HepG2 (cell line): ENCODE data around the gene POC1B. TPM values are rescaled to one million over a fixed set of nuclear protein-coding genes. Genes with fewer than 3 reads are reported as not detected.

Experiments
- ATAC-seq: fragments of 200-7000 bp; cut with Tn5 transposase; 3 replicates; pipeline ENCODE4 v1.9.1; 2020; ENCODE audit warnings: mild to moderate bottlenecking, moderate library complexity
- BruUV-seq: library from RNA; stranded (reverse); fragments of 400-500 nt; replicated peaks from 2 replicates; lab custom pipeline; 2021; lab: Mats Ljungman, UMichigan
- CTCF ChIA-PET: fragments of 300-600 bp; formaldehyde crosslinking; extraction: SDS; loops from one replicate; lab custom pipeline; 2021; ENCODE audit warnings: low total read pairs, inconsistent platforms, low intra/inter-chr PET ratio; lab: Yijun Ruan, JAX
- POLR2A ChIA-PET: fragments of 350-600 bp; sonication (Branson Sonifier 250); formaldehyde crosslinking; loops from one replicate; lab custom pipeline; 2020; ENCODE audit warnings: antibody characterized with exemption, inconsistent platforms; lab: Yijun Ruan, JAX
- DNase-seq: peaks from one replicate; pipeline ENCODE4 v3.0.0-alpha.2; 2015; ENCODE audit warnings: low spot score
- FAIRE-seq: peaks from 3 replicates; lab custom pipeline; 2011; peaks lifted over from hg19 to GRCh38; lab: Jason Lieb, UNC
- H2AFZ ChIP-seq: one replicate; pipeline ENCODE4 v1.6.1; 2011; ENCODE audit warnings: low read length, inconsistent platforms
- H3K27ac ChIP-seq: fragments of 300-600 bp; 3 replicates; pipeline ENCODE4 v1.8.0; 2011; ENCODE audit warnings: mixed run types, mild to moderate bottlenecking, mixed read lengths, low read length, inconsistent platforms; ENCODE audit not compliant: insufficient read depth; ENCODE audit errors: extremely low read length
- H3K27me3 ChIP-seq, 2 experiments: fragments of 200-600 bp in 1 of 2; 2 replicates in 1 of 2; 3 replicates in 1 of 2; pipeline versions ENCODE4 v1.6.0 to v1.8.0; 2011; ENCODE audit warnings: low read length in 2 of 2, mild to moderate bottlenecking in 2 of 2, moderate library complexity in 2 of 2, inconsistent platforms in 1 of 2; ENCODE audit not compliant: insufficient read depth in 2 of 2, control insufficient read depth in 1 of 2
- H3K36me3 ChIP-seq, 2 experiments: fragments of 200-600 bp in 1 of 2; replicated peaks in 1 of 2; 2 replicates in 1 of 2; 3 replicates in 1 of 2; pipeline versions ENCODE4 v1.5.1 to v1.8.0; 2011; ENCODE audit warnings: low read length in 2 of 2, inconsistent platforms in 1 of 2; ENCODE audit not compliant: insufficient read depth in 2 of 2, control insufficient read depth in 1 of 2
- H3K4me1 ChIP-seq: 2 replicates; pipeline ENCODE4 v1.5.1; 2012; ENCODE audit warnings: low read length, inconsistent platforms; ENCODE audit not compliant: insufficient read depth
- H3K4me2 ChIP-seq: 2 replicates; pipeline ENCODE4 v1.6.0; 2011; ENCODE audit warnings: low read depth, low read length, inconsistent platforms
- H3K4me3 ChIP-seq, 3 experiments: fragments of 200-600 bp in 1 of 3; sonication (generic), shearing (Covaris generic) in 1 of 3; replicated peaks in 1 of 3; 2 replicates each; pipeline ENCODE4 v1.5.1; 2011 to 2016; ENCODE audit warnings: low read length in 3 of 3, inconsistent platforms in 2 of 3, low read depth in 2 of 3, mild to moderate bottlenecking in 2 of 3, control low read depth in 1 of 3, mixed read lengths in 1 of 3; ENCODE audit not compliant: insufficient read depth in 1 of 3
- H3K79me2 ChIP-seq: one replicate; pipeline ENCODE4 v1.6.1; 2011; ENCODE audit warnings: low read length, inconsistent platforms; ENCODE audit not compliant: insufficient read depth
- H3K9ac ChIP-seq: 2 replicates; pipeline ENCODE4 v1.6.0; 2011; ENCODE audit warnings: mild to moderate bottlenecking, low read depth, low read length, inconsistent platforms; ENCODE audit not compliant: insufficient read depth
- H3K9me3 ChIP-seq: 2 replicates; pipeline ENCODE4 v1.5.1; 2012; ENCODE audit warnings: mild to moderate bottlenecking, low read length
- H4K20me1 ChIP-seq: 2 replicates; pipeline ENCODE4 v1.6.0; 2011; ENCODE audit warnings: inconsistent platforms, mild to moderate bottlenecking, low read length, moderate library complexity; ENCODE audit not compliant: insufficient read depth
- CBX2 ChIP-seq, 2 experiments: fragments of 200-600 bp in 1 of 2; sonication (generic); formaldehyde crosslinking in 1 of 2; IDR thresholded peaks; 2 replicates each; pipeline versions ENCODE4 v1.7.0 to v1.8.1; 2018 to 2022; ENCODE audit warnings: low read depth in 2 of 2, low read length in 1 of 2, mild to moderate bottlenecking in 1 of 2, missing genetic modification reagents in 1 of 2
- MED8 ChIP-seq: sonication (generic); formaldehyde crosslinking; IDR thresholded peaks from 2 replicates; pipeline ENCODE4 v1.8.1; 2023; ENCODE audit warnings: mild to moderate bottlenecking, missing genetic modification reagents; ENCODE audit not compliant: insufficient replicate concordance
- MLX ChIP-seq: IDR thresholded peaks from 2 replicates; pipeline ENCODE4 v1.6.1; 2016
- MTA1 ChIP-seq: sonication (generic); formaldehyde crosslinking; IDR thresholded peaks from 2 replicates; pipeline ENCODE4 v1.4.0; 2020; ENCODE audit warnings: missing genetic modification reagents, mild to moderate bottlenecking, borderline replicate concordance
- NFATC3 ChIP-seq: sonication (generic); formaldehyde crosslinking; IDR thresholded peaks from 2 replicates; pipeline ENCODE4 v1.5.1; 2020; ENCODE audit warnings: mild to moderate bottlenecking, missing genetic modification reagents
- POLR2G ChIP-seq: fragments of 200-400 bp; formaldehyde crosslinking; IDR thresholded peaks from 2 replicates; pipeline ENCODE4 v1.6.1; 2018; ENCODE audit warnings: mild to moderate bottlenecking, low read depth, low read length, moderate library complexity
- RBAK ChIP-seq: sonication (generic); formaldehyde crosslinking; IDR thresholded peaks from 2 replicates; pipeline ENCODE4 v1.5.1; 2020; ENCODE audit warnings: mild to moderate bottlenecking, missing genetic modification reagents
- RBM39 ChIP-seq: fragments of 200-400 bp; formaldehyde crosslinking; IDR thresholded peaks from one replicate; pipeline ENCODE4 v1.6.1; 2018; ENCODE audit warnings: antibody characterized with exemption, mild to moderate bottlenecking, low read depth, low read length; ENCODE audit not compliant: poor library complexity, severe bottlenecking
- SMAD1 ChIP-seq: sonication (generic); formaldehyde crosslinking; IDR thresholded peaks from 2 replicates; pipeline ENCODE4 v1.4.0; 2020; ENCODE audit warnings: missing genetic modification reagents, low read depth, mild to moderate bottlenecking, borderline replicate concordance
- ZNF768 ChIP-seq: sonication (generic); formaldehyde crosslinking; IDR thresholded peaks from 2 replicates; pipeline ENCODE4 v1.4.0; 2020; ENCODE audit warnings: missing genetic modification reagents
- ZNF883 ChIP-seq: sonication (generic); formaldehyde crosslinking; IDR thresholded peaks from 2 replicates; pipeline ENCODE4 v1.5.1; 2020; ENCODE audit warnings: mild to moderate bottlenecking, missing genetic modification reagents; ENCODE audit errors: not compliant biosample characterization
- ZSCAN29 ChIP-seq: sonication (generic); formaldehyde crosslinking; conservative IDR thresholded peaks from 2 replicates; pipeline ENCODE4 v1.4.0; 2020; ENCODE audit warnings: mild to moderate bottlenecking, missing genetic modification reagents
- WGBS: methylation state at CpG from one replicate; pipeline ENCODE4 v1.1.6; 2017; ENCODE audit warnings: low lambda C conversion rate; 5-methylcytosine and 5-hydroxymethylcytosine counted together
- in situ Hi-C: cut with HindIII; loops from 2 replicates; pipeline ENCODE4 v1.10.0; 2017; ENCODE audit warnings: low pct_unique_long_range_greater_than_20kb; ENCODE audit not compliant: extremely low pct_ligation_motif_present
- intact Hi-C: fragments of 100-400 bp; cut with micrococcal nuclease; formaldehyde crosslinking; loops from one replicate; pipeline ENCODE4 v1.10.0; 2022; ENCODE audit not compliant: unreplicated experiment
- polyA plus RNA-seq, 8 experiments: library from polyadenylated mRNA; depleted of rRNA in 3 of 8; stranded (reverse) in 7 of 8; unstranded in 1 of 8; fragments of >200 nt; fragmentation: Illumina TruSeq in 4 of 8; extraction: Trizol in 4 of 8; gene quantifications; 2 replicates each; pipeline versions ENCODE4 v1.2.1 to v1.2.3, GENCODE V29; 2011 to 2016; ENCODE audit warnings: low read depth in 4 of 8, missing spikeins in 1 of 8, mixed read lengths in 1 of 8; ENCODE audit not compliant: insufficient read depth in 1 of 8
- total RNA-seq, 5 experiments: library from RNA; depleted of rRNA; stranded (reverse); fragments of >200 nt; fragmentation: Illumina TruSeq; extraction: Trizol; gene quantifications; 2 replicates each; pipeline ENCODE4 v1.2.3, GENCODE V29; 2016; ENCODE audit warnings: low read depth in 1 of 5
- TF ChIP-seq, protein P1 (sequence below): sonication (generic); formaldehyde crosslinking; IDR thresholded peaks from 2 replicates; pipeline ENCODE4 v1.4.0; 2020; ENCODE audit warnings: missing genetic modification reagents; ENCODE audit errors: not compliant biosample characterization
- TF ChIP-seq, protein P2 (sequence below): sonication (generic); formaldehyde crosslinking; IDR thresholded peaks from 2 replicates; pipeline ENCODE4 v1.4.0; 2020; ENCODE audit warnings: missing genetic modification reagents

POC1B gene
- total and polyA plus RNA-seq, 2 of the 13 experiments (the other 11 are each of a cell fraction or from before 2014, with no cell fraction given) = 9.3 to 11.0 TPM

GRCh38 chr12:89405626-89406345 is 120.1 kb downstream of the POC1B start:
- Histone ChIP-seq H3K4me2 (no peak overlapping the region), H3K79me2 (no peaks in the 10 kb centered on the region), H3K9ac (no peak overlapping the region), H4K20me1 (no peaks in the 10 kb centered on the region), H3K36me3 (no peaks in the 10 kb centered on the region), H3K4me1 (peaks cover 15% of the 10 kb centered on the region), H3K27me3 (no peaks in the 10 kb centered on the region), H3K9me3 (no peaks in the 10 kb centered on the region), H3K4me3 (no peak overlapping the region), H3K27ac (no peak overlapping the region), H2AFZ (no peak overlapping the region)
- no peak for FAIRE-seq
- no peak for ATAC-seq
- BruUV-seq = no TSS peak
- ChIA-PET POLR2A (no interaction called here), CTCF (no interaction called here)
- in situ Hi-C loops = no loop called here
- DNase-seq = no peak
- TF ChIP-seq MTA1 (CRISPR knock-in tag) (no peak), ZNF883 (CRISPR knock-in tag) (no peak), POLR2G (no peak), CBX2 (IDR thresholded peaks at IDR 0.05; ENCODE audit: low read depth, low read length) (no peak), CBX2 (CRISPR knock-in tag; IDR thresholded peaks at IDR 0.05; ENCODE audit: low read depth) (no peak), NFATC3 (CRISPR knock-in tag) (no peak), MLX (CRISPR knock-in tag) (no peak), MED8 (no peak), ZSCAN29 (CRISPR knock-in tag) (no peak), RBAK (no peak), SMAD1 (no peak), ZNF768 (CRISPR knock-in tag) (no peak), RBM39 (no peak)
- TF ChIP-seq, protein P1, sequence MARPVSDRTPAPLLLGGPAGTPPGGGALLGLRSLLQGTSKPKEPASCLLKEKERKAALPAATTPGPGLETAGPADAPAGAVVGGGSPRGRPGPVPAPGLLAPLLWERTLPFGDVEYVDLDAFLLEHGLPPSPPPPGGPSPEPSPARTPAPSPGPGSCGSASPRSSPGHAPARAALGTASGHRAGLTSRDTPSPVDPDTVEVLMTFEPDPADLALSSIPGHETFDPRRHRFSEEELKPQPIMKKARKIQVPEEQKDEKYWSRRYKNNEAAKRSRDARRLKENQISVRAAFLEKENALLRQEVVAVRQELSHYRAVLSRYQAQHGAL (CRISPR knock-in tag) = no peak
- TF ChIP-seq, protein P2, sequence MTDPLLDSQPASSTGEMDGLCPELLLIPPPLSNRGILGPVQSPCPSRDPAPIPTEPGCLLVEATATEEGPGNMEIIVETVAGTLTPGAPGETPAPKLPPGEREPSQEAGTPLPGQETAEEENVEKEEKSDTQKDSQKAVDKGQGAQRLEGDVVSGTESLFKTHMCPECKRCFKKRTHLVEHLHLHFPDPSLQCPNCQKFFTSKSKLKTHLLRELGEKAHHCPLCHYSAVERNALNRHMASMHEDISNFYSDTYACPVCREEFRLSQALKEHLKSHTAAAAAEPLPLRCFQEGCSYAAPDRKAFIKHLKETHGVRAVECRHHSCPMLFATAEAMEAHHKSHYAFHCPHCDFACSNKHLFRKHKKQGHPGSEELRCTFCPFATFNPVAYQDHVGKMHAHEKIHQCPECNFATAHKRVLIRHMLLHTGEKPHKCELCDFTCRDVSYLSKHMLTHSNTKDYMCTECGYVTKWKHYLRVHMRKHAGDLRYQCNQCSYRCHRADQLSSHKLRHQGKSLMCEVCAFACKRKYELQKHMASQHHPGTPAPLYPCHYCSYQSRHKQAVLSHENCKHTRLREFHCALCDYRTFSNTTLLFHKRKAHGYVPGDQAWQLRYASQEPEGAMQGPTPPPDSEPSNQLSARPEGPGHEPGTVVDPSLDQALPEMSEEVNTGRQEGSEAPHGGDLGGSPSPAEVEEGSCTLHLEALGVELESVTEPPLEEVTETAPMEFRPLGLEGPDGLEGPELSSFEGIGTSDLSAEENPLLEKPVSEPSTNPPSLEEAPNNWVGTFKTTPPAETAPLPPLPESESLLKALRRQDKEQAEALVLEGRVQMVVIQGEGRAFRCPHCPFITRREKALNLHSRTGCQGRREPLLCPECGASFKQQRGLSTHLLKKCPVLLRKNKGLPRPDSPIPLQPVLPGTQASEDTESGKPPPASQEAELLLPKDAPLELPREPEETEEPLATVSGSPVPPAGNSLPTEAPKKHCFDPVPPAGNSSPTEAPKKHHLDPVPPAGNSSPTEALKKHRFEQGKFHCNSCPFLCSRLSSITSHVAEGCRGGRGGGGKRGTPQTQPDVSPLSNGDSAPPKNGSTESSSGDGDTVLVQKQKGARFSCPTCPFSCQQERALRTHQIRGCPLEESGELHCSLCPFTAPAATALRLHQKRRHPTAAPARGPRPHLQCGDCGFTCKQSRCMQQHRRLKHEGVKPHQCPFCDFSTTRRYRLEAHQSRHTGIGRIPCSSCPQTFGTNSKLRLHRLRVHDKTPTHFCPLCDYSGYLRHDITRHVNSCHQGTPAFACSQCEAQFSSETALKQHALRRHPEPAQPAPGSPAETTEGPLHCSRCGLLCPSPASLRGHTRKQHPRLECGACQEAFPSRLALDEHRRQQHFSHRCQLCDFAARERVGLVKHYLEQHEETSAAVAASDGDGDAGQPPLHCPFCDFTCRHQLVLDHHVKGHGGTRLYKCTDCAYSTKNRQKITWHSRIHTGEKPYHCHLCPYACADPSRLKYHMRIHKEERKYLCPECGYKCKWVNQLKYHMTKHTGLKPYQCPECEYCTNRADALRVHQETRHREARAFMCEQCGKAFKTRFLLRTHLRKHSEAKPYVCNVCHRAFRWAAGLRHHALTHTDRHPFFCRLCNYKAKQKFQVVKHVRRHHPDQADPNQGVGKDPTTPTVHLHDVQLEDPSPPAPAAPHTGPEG (CRISPR knock-in tag) = no peak
- intact Hi-C loops = no loop called here
- WGBS = 92% methylated on average over 4 of the region's 4 CpGs
